GM12892 (cell line): ENCODE measurements around the gene MAFF.

Experiments used
- POLR2A ChIP-seq: IDR thresholded peaks from 2 replicates; pipeline ENCODE4 v1.6.1; 2011; ENCODE audit warnings: low read depth, low read length, control low read depth
- TAF1 ChIP-seq: IDR thresholded peaks from 2 replicates; pipeline ENCODE4 v1.6.1; 2011; ENCODE audit warnings: low read depth, mild to moderate bottlenecking, control low read depth, low read length, borderline replicate concordance

DNA sequence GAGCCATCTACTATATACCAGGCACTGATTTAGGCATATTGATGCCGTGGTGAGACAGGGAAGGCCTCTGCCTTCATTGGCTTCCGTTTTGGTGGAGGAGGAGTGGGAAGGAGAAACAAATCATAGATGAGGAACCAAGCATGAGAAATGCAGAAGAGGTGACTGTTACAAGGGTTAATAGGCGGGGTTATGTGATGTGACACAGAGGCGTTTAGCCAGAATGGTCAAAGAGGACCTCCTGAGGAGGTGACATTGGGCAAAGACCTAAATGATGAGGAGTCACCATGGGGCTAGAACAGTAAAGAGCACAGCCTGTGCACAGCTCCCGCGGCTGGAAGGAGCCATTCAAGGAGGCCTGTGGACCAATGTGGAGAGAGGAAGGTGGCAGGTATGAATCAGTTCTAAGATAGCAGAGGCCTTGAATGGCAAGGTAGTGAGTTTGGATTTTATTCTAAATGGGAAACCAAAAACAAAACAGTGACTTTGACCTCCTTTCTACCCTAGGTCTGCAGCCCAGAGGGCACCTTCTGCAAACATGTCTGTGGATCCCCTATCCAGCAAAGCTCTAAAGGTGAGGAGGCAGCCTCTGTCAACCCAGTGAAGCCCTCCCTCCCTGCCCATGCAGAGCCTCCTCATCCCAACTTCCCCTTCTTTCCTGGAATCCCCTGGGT lies 11.7 kb downstream of the MAFF start:
- TF ChIP-seq POLR2A, result no peak
- no peak for TF ChIP-seq TAF1
